Measurements from ENCODE around the gene LRR1.
"Not testable (repeated sequence)": the region's sequence is repeated elsewhere in the genome, so short reads cannot be mapped to it uniquely, and the experiment has no call there.

The LRR1 gene

GRCh38 chr14:49633640-49634546 is 35.2 kb downstream of the LRR1 start:
- DNase-seq: peak; percentile 96

- DNase-seq: peak; percentile 74
Measured at GRCh38 chr14:49634547-49635334, 36.0 kb downstream of the LRR1 start, which contains the start of gene DNAAF2. DNAAF2 (minus strand) TSS chr14:49635244; CDS start chr14:49635149, 95 bp downstream.

GRCh38 chr14:49636866-49637265 is 38.1 kb downstream of the LRR1 start:
- no peak for DNase-seq

- DNase-seq: no peak
Measured at GRCh38 chr14:49637534-49638078, 38.9 kb downstream of the LRR1 start.

GRCh38 chr14:49640540-49641417 is 42.0 kb downstream of the LRR1 start:
- no peak for DNase-seq

- peak; percentile 70 for DNase-seq
Measured at GRCh38 chr14:49641697-49642129, 43.0 kb downstream of the LRR1 start.

GRCh38 chr14:49642163-49642562 is 43.4 kb downstream of the LRR1 start:
- no peak for DNase-seq

GRCh38 chr14:49653508-49653907 is 54.8 kb downstream of the LRR1 start:
- DNase-seq: no peak

- no peak for DNase-seq
Measured at GRCh38 chr14:49654511-49654910, 55.8 kb downstream of the LRR1 start.

GRCh38 chr14:49657500-49657899 is 58.8 kb downstream of the LRR1 start:
- not testable (repeated sequence) for DNase-seq

- DNase-seq: no peak
Measured at GRCh38 chr14:49659526-49660455, 61.1 kb downstream of the LRR1 start.
